AG04449 (cell line): ENCODE data around the gene ENOX2.
A peak's percentile ranks its signal among the peaks of the same experiment; 100 is the strongest.

ENCODE experiments used
- CTCF ChIA-PET: fragments of 350-600 bp; formaldehyde crosslinking; extraction: SDS; loops from one replicate; lab custom pipeline; 2021; ENCODE audit warnings: antibody characterized with exemption; lab: Yijun Ruan, JAX
- POLR2A ChIA-PET: fragments of 400-600, 350-600 bp; formaldehyde crosslinking; extraction: SDS; loops from one replicate; lab custom pipeline; 2020; ENCODE audit warnings: antibody characterized with exemption, inconsistent platforms; lab: Yijun Ruan, JAX
- DNase-seq: peaks from one replicate; pipeline ENCODE4 v3.0.0-alpha.2; 2010; ENCODE audit warnings: low read depth, low spot score
- H3K4me3 ChIP-seq: 2 replicates; pipeline ENCODE4 v1.5.1; 2011; ENCODE audit warnings: low read depth, mild to moderate bottlenecking, control low read depth, low read length
- TF ChIP-seq, protein P1 (sequence below): IDR thresholded peaks from one replicate; pipeline ENCODE4 v1.5.1; 2011; ENCODE audit warnings: mild to moderate bottlenecking, moderate library complexity, low read length, control low read depth, inconsistent platforms; ENCODE audit not compliant: insufficient read depth; ENCODE audit errors: missing control alignments

ENOX2 gene

DNA sequence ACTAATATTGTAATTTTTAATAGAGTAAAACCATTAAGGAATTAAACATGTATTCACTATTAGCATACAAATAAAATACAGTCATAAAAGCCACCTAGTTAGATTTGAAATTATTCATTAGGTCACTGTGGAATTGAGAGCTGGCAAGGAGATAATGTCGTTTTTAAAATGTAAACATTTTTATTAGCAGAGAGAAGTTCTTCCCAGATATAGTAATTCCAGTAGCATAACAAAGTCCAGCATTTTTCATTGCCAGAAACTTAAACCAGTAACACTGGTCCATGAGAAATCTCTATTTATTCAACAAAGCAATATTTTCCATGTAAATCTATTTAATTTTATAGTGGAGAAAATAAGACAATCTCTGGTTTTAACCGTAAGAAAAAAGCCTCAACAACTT, 17.5 kb downstream of the ENOX2 start:
- CTCF ChIA-PET: interaction anchor here (1.2 kb wide), 1 partner anchor 310 kb away, joined by 3 read pairs; no protein-coding TSS in a partner anchor

DNA sequence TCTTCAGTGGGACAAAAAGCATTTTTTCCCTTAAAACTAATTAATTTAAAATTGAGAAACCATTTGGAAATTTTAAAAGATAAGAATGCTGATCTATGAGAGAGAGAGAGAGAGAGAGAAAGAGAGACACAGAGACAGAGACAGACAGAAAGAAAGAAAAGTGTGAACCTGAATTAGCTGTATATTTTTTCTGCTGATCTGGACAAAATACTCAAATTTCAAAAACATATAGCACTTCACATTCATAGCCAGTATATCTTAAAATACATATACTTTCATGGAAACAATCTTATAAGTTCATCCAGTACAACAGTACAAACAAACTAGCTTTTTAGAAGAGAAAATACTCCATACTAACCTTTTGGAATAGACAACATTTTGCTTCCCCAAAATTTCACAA, 18.4 kb downstream of the ENOX2 start:
- H3K4me3 ChIP-seq: no peak overlapping the region
- ChIA-PET POLR2A (no interaction called here), CTCF (no interaction called here)
- DNase-seq: no peak
- TF ChIP-seq, protein P1, sequence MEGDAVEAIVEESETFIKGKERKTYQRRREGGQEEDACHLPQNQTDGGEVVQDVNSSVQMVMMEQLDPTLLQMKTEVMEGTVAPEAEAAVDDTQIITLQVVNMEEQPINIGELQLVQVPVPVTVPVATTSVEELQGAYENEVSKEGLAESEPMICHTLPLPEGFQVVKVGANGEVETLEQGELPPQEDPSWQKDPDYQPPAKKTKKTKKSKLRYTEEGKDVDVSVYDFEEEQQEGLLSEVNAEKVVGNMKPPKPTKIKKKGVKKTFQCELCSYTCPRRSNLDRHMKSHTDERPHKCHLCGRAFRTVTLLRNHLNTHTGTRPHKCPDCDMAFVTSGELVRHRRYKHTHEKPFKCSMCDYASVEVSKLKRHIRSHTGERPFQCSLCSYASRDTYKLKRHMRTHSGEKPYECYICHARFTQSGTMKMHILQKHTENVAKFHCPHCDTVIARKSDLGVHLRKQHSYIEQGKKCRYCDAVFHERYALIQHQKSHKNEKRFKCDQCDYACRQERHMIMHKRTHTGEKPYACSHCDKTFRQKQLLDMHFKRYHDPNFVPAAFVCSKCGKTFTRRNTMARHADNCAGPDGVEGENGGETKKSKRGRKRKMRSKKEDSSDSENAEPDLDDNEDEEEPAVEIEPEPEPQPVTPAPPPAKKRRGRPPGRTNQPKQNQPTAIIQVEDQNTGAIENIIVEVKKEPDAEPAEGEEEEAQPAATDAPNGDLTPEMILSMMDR: no peak

More for the DNA sequence above, 17.5 kb downstream of the ENOX2 start:
- no peak for DNase-seq
- TF ChIP-seq, protein P1: no peak
- POLR2A ChIA-PET: no interaction called here
- H3K4me3 ChIP-seq: no peak overlapping the region

DNA sequence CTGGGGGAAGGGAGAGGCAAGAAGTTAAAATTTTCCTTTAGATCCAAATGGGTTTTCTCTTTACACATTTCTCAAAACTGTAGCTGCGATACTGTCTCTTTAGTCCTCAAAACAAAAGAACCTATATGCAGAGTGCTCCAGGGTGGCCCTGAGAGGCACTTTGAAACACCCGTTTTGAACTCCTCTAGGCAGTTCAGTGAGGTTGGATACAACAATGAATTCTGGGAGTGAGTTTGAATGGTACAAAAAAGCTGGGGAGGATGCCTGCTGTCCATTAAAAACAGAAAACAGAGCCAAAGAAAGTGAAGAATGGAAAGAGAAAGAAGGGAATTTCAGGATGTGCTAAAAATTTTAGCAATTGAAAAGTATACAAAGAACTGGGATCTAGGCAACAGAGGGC, 23.1 kb downstream of the ENOX2 start:
- H3K4me3 ChIP-seq: no peak overlapping the region
- ChIA-PET CTCF (no interaction called here), POLR2A (no interaction called here)
- no peak for DNase-seq
- TF ChIP-seq, protein P1: no peak

DNA sequence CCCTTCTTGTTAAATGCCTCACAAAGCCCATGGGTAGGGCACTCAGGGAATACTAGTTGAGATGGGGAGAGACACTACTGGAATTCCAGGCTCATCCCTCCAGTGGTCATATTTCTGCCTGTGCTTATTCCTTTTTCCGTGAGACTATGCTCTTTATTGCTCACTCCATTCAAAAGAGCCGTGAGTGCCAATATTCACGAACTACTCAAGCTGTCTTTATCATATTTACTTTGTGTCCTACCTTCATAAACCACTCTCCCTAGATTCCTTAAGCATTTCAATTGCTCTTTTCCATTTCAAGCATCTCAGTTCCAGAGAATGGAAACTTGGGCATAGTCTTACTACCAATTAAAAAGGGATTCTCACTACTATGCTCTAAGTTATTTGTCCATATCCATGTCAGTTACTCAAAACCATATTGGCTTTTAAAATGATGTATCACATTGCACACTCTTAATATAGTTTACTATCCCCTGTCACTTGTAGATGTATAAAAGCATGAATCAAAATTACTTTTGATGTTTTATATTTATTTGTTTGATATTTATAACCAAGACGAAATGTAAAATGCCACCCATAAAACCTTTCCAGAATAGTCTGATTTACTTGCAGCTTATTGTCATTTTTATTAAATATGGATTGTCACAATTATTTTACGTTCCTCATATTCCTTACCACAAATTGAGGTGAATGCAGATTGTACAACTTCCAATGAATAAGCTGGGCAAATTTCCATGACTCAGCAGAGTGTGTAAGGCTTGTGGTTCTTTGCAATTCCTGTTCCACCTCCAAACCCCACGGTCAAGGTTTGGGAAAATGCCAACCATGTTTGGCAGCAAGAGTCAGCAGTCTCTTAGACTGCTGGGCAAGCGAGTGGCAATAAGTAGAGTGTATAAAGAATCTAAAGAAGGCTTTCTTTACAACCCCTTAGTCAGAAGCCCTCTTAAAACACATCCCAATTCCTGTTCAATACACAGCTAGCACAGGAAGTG, 24.4 kb downstream of the ENOX2 start:
- CTCF ChIA-PET: no interaction called here
- DNase-seq: peak; percentile 68
- TF ChIP-seq, protein P1: no peak
- H3K4me3 ChIP-seq: no peak overlapping the region
- POLR2A ChIA-PET: no interaction called here

DNA sequence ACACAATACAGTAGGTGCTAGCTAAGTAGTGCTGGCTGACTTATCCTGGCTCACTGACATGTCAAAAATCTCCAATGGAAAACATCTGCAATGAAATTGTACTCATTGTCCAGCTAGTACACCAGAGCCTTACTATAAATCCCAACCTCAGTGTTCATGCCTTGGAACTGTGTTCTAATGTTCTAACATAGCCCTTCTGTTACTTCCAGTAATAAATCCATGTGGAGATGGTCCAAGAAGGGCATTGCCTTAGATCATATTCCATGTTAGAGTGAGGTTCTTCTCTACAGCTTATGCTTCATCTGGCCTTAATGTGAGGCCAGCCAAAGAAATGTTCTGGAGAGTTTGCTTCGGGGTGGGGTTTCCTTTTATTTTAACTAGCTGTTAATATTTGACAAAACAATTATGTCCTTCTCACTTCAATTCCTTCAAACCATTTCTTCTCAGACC, 25.1 kb downstream of the ENOX2 start:
- CTCF ChIA-PET: no interaction called here
- TF ChIP-seq, protein P1: no peak
- no peak for DNase-seq
- H3K4me3 ChIP-seq: no peak overlapping the region
- POLR2A ChIA-PET: no interaction called here

DNA sequence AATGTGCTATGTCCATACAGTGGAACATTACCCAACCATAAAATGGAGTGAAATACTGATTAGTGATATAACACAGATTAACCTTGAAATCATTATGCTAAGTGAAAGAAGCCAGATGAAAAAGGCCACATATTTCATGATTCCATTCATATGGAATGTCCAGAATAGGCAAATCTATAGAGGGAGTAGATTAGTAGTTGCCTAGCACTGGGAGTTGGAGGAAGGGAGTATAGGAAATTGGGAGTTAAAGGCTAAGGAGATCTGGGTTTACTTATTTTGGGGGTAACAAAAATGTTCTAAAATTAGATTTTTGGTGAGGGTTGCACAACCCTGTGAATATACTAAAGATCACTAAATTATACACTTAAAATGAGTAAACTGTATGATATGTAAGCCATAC, 26.8 kb downstream of the ENOX2 start:
- ChIA-PET POLR2A (no interaction called here), CTCF (no interaction called here)
- DNase-seq: no peak
- TF ChIP-seq, protein P1: no peak
- no peak overlapping the region for H3K4me3 ChIP-seq
